GM23248 (cell line): ENCODE measurements around the gene STRA6.

ENCODE experiments used
- EZH2 ChIP-seq: fragments of 200-600 bp; sonication (generic); IDR thresholded peaks from 2 replicates; pipeline ENCODE4 v1.6.1; 2018; ENCODE audit warnings: antibody characterized with exemption, mild to moderate bottlenecking; ENCODE audit not compliant: insufficient read depth, poor library complexity, severe bottlenecking
- EZH2phosphoT487 ChIP-seq: fragments of 200-600 bp; sonication (generic); IDR thresholded peaks from 2 replicates; pipeline ENCODE4 v1.6.1; 2018; ENCODE audit warnings: antibody characterized with exemption, moderate library complexity, mild to moderate bottlenecking, low read depth; ENCODE audit not compliant: insufficient read depth

GRCh38 chr15:74174958-74175253, 27.7 kb downstream of the STRA6 start:
- TF ChIP-seq EZH2 (no peak), EZH2phosphoT487 (no peak)
